ENCODE data around the gene TRIM39. TPM values are rescaled to one million over a fixed set of nuclear protein-coding genes. Genes with fewer than 3 reads are reported as not detected.

The TRIM39 gene
- total RNA-seq, 1 experiment from 2014 or later, result 24.9 TPM

DNA sequence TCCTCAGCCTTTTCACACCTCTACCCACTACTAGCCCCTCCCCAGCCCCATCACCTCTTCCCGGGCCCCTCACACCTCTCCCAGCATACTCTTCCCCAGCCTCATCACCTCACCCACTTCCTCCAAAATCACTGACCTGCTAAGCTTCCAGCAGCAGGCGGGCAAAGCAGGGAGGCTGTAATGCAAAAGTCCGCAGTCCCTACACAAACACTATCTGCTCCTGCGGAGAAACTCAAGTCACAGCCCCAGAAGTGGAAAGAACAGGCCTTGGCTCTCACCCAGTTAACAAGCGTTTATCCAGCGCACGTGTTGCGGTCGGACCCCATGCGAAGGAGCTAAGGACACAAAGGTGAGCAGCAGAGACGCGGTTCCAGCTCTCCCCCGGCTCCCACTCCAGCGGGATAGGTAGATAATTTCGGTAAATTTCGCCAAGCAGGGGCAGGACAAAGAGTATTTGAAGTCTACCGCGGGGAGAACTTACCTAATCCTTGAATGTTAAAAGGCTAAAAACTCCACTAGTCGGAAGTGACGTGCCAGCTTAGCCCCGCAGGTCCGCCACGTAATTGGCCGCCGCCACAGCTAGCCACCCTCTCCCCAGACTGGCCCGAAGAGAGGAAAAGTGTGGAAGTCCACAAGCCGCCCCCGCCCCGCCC lies 728 bp upstream of the TRIM39 start (continued):
- TF ChIP-seq FOXJ3 (CRISPR knock-in tag; IDR thresholded peaks at IDR 0.05; ENCODE audit: borderline replicate concordance) (no peak), PRRX2 (CRISPR knock-in tag; IDR thresholded peaks at IDR 0.05) (no peak; the same call in 1 of the 2 replicates), ZNF317 (CRISPR knock-in tag; IDR thresholded peaks at IDR 0.05; ENCODE audit: borderline replicate concordance, low read depth) (no peak), TP53 (CRISPR knock-in tag; IDR thresholded peaks at IDR 0.05) (no peak), ETV6 (CRISPR knock-in tag; IDR thresholded peaks at IDR 0.05) (no peak; the same call in 1 of the 2 replicates), NFE2L1 (CRISPR knock-in tag; IDR thresholded peaks at IDR 0.05) (peak; percentile 51; the same call in 1 of the 2 replicates), JUN (CRISPR knock-in tag; IDR thresholded peaks at IDR 0.05) (no peak; the same call in 1 of the 2 replicates), NFATC4 (CRISPR knock-in tag; IDR thresholded peaks at IDR 0.05) (no peak)
- TF ChIP-seq, protein P1, sequence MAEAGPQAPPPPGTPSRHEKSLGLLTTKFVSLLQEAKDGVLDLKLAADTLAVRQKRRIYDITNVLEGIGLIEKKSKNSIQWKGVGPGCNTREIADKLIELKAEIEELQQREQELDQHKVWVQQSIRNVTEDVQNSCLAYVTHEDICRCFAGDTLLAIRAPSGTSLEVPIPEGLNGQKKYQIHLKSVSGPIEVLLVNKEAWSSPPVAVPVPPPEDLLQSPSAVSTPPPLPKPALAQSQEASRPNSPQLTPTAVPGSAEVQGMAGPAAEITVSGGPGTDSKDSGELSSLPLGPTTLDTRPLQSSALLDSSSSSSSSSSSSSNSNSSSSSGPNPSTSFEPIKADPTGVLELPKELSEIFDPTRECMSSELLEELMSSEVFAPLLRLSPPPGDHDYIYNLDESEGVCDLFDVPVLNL (CRISPR knock-in tag; IDR thresholded peaks at IDR 0.05; ENCODE audit: borderline replicate concordance, low read depth), result no peak
- TF ChIP-seq, protein P2, sequence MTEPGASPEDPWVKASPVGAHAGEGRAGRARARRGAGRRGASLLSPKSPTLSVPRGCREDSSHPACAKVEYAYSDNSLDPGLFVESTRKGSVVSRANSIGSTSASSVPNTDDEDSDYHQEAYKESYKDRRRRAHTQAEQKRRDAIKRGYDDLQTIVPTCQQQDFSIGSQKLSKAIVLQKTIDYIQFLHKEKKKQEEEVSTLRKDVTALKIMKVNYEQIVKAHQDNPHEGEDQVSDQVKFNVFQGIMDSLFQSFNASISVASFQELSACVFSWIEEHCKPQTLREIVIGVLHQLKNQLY (CRISPR knock-in tag; IDR thresholded peaks at IDR 0.05), result no peak
- TF ChIP-seq, protein P3, sequence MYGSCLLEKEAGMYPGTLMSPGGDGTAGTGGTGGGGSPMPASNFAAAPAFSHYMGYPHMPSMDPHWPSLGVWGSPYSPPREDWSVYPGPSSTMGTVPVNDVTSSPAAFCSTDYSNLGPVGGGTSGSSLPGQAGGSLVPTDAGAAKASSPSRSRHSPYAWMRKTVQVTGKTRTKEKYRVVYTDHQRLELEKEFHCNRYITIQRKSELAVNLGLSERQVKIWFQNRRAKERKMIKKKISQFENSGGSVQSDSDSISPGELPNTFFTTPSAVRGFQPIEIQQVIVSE (CRISPR knock-in tag; IDR thresholded peaks at IDR 0.05; ENCODE audit: borderline replicate concordance), result no peak
- TF ChIP-seq, protein P4, sequence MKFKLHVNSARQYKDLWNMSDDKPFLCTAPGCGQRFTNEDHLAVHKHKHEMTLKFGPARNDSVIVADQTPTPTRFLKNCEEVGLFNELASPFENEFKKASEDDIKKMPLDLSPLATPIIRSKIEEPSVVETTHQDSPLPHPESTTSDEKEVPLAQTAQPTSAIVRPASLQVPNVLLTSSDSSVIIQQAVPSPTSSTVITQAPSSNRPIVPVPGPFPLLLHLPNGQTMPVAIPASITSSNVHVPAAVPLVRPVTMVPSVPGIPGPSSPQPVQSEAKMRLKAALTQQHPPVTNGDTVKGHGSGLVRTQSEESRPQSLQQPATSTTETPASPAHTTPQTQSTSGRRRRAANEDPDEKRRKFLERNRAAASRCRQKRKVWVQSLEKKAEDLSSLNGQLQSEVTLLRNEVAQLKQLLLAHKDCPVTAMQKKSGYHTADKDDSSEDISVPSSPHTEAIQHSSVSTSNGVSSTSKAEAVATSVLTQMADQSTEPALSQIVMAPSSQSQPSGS (CRISPR knock-in tag; IDR thresholded peaks at IDR 0.05; ENCODE audit: borderline replicate concordance, low read depth), result no peak
- TF ChIP-seq, protein P5, sequence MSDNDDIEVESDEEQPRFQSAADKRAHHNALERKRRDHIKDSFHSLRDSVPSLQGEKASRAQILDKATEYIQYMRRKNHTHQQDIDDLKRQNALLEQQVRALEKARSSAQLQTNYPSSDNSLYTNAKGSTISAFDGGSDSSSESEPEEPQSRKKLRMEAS (CRISPR knock-in tag; IDR thresholded peaks at IDR 0.05), result peak; percentile 95
- TF ChIP-seq, protein P6, sequence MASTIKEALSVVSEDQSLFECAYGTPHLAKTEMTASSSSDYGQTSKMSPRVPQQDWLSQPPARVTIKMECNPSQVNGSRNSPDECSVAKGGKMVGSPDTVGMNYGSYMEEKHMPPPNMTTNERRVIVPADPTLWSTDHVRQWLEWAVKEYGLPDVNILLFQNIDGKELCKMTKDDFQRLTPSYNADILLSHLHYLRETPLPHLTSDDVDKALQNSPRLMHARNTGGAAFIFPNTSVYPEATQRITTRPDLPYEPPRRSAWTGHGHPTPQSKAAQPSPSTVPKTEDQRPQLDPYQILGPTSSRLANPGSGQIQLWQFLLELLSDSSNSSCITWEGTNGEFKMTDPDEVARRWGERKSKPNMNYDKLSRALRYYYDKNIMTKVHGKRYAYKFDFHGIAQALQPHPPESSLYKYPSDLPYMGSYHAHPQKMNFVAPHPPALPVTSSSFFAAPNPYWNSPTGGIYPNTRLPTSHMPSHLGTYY (CRISPR knock-in tag; IDR thresholded peaks at IDR 0.05), result no peak
- TF ChIP-seq, protein P7, sequence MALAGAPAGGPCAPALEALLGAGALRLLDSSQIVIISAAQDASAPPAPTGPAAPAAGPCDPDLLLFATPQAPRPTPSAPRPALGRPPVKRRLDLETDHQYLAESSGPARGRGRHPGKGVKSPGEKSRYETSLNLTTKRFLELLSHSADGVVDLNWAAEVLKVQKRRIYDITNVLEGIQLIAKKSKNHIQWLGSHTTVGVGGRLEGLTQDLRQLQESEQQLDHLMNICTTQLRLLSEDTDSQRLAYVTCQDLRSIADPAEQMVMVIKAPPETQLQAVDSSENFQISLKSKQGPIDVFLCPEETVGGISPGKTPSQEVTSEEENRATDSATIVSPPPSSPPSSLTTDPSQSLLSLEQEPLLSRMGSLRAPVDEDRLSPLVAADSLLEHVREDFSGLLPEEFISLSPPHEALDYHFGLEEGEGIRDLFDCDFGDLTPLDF (CRISPR knock-in tag; IDR thresholded peaks at IDR 0.05), result no peak
- TF ChIP-seq, protein P8, sequence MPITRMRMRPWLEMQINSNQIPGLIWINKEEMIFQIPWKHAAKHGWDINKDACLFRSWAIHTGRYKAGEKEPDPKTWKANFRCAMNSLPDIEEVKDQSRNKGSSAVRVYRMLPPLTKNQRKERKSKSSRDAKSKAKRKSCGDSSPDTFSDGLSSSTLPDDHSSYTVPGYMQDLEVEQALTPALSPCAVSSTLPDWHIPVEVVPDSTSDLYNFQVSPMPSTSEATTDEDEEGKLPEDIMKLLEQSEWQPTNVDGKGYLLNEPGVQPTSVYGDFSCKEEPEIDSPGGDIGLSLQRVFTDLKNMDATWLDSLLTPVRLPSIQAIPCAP (CRISPR knock-in tag; IDR thresholded peaks at IDR 0.05), result peak; percentile 36; the same call in 1 of the 2 replicates
- TF ChIP-seq, protein P9, sequence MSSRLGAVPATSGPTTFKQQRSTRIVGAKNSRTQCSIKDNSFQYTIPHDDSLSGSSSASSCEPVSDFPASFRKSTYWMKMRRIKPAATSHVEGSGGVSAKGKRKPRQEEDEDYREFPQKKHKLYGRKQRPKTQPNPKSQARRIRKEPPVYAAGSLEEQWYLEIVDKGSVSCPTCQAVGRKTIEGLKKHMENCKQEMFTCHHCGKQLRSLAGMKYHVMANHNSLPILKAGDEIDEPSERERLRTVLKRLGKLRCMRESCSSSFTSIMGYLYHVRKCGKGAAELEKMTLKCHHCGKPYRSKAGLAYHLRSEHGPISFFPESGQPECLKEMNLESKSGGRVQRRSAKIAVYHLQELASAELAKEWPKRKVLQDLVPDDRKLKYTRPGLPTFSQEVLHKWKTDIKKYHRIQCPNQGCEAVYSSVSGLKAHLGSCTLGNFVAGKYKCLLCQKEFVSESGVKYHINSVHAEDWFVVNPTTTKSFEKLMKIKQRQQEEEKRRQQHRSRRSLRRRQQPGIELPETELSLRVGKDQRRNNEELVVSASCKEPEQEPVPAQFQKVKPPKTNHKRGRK (CRISPR knock-in tag; IDR thresholded peaks at IDR 0.05; ENCODE audit: borderline replicate concordance), result no peak
- TF ChIP-seq, protein P10, sequence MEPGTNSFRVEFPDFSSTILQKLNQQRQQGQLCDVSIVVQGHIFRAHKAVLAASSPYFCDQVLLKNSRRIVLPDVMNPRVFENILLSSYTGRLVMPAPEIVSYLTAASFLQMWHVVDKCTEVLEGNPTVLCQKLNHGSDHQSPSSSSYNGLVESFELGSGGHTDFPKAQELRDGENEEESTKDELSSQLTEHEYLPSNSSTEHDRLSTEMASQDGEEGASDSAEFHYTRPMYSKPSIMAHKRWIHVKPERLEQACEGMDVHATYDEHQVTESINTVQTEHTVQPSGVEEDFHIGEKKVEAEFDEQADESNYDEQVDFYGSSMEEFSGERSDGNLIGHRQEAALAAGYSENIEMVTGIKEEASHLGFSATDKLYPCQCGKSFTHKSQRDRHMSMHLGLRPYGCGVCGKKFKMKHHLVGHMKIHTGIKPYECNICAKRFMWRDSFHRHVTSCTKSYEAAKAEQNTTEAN (CRISPR knock-in tag; IDR thresholded peaks at IDR 0.05), result no peak; the same call in 1 of the 2 replicates
- TF ChIP-seq, protein P11, sequence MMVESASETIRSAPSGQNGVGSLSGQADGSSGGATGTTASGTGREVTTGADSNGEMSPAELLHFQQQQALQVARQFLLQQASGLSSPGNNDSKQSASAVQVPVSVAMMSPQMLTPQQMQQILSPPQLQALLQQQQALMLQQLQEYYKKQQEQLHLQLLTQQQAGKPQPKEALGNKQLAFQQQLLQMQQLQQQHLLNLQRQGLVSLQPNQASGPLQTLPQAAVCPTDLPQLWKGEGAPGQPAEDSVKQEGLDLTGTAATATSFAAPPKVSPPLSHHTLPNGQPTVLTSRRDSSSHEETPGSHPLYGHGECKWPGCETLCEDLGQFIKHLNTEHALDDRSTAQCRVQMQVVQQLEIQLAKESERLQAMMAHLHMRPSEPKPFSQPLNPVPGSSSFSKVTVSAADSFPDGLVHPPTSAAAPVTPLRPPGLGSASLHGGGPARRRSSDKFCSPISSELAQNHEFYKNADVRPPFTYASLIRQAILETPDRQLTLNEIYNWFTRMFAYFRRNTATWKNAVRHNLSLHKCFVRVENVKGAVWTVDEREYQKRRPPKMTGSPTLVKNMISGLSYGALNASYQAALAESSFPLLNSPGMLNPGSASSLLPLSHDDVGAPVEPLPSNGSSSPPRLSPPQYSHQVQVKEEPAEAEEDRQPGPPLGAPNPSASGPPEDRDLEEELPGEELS (CRISPR knock-in tag; IDR thresholded peaks at IDR 0.05), result 0 out of 2 replicates have a peak, but pooled peaks have one; percentile 22
